Mucosa of stomach (tissue), 1 donor: ENCODE measurements around the gene GPR32.
A peak's percentile ranks its signal among the peaks of the same experiment; 100 is the strongest.
"Not testable (repeated sequence)": the region's sequence is repeated elsewhere in the genome, so short reads cannot be mapped to it uniquely, and the experiment has no call there.

Source experiments
- H3K27me3 ChIP-seq: one replicate; pipeline ENCODE4 v1.7.0; 2013; ENCODE audit warnings: mild to moderate bottlenecking, low read length; ENCODE audit not compliant: control insufficient read depth, insufficient read depth
- H3K36me3 ChIP-seq: one replicate; pipeline ENCODE4 v1.7.0; 2013; ENCODE audit warnings: low read length; ENCODE audit not compliant: control insufficient read depth, insufficient read depth
- H3K4me1 ChIP-seq: one replicate; pipeline ENCODE4 v1.7.0; 2013; ENCODE audit warnings: mild to moderate bottlenecking, low read length; ENCODE audit not compliant: control insufficient read depth, insufficient read depth
- H3K4me3 ChIP-seq: one replicate; pipeline ENCODE4 v1.7.0; 2013; ENCODE audit warnings: low read length
- H3K9ac ChIP-seq: one replicate; pipeline ENCODE4 v1.7.0; 2013; ENCODE audit warnings: mild to moderate bottlenecking, low read length, moderate library complexity
- H3K9me3 ChIP-seq: one replicate; pipeline ENCODE4 v1.7.0; 2013; ENCODE audit warnings: mild to moderate bottlenecking, low read length, moderate library complexity; ENCODE audit not compliant: control insufficient read depth
- donor health status: Pancreatic carcinoma.

The GPR32 gene

DNA sequence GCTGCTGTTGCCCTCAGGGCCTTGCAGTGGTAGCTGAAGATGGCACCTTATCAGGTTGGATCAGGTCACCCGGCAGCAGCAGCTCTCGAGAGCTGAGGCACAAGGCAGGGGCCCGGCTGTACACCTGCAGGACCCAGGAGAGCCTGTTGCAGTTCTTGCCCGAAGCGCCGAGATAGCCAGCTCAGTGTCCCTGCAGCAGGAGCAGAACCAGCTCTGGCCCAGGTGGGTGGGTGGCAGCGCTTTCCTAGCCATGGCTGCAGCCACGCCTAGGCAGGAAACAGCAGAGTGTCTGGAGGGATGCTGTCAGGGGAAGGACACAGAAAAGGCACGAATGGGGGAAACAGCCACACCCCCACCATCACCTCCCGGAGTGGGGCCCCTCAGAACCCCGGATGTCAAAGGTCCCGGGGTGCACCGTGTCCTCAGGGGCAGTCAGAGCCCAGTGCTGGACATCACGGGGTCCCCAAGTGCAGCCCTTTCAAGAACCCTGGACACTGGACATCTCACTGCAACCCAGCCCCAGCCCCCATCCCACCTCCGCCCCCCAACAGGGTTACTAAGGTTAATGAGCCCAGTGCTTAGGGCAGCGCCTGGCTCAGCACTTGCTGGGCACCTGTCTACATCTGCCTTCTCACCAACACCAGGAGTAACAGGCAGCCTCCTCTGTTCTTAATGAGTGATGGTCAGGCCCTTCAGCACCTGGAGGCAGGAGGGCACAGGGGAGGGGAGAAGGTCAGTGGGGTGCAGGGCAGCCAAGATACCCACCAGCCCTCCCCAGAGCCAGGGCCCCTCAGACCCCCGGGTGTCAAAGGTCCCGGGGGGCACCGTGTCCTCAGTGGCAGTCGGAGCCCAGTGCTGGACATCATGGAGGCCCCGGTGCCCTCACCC, 28.6 kb downstream of the GPR32 start:
- Histone ChIP-seq H3K4me1 (no peaks in the 10 kb centered on the region), H3K9ac (no peak overlapping the region), H3K9me3 (no peaks in the 10 kb centered on the region), H3K27me3 (no peaks in the 10 kb centered on the region), H3K36me3 (peaks cover 13% of the 10 kb centered on the region), H3K4me3 (no peak overlapping the region)

DNA sequence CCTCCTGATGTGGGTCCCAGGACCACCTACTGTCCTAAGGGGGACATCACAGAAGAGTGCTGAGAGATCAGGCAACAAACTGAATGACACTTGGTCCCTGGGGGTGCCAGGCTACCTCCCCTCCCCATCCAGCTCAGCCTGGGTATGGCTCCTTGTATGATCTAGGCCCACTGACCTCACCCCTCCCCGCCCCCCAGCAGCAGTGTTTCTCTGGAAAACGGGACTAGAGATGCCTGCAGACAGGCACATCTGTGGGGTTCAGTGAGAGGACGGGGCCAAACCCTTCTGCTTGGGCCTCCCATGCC, 29.2 kb downstream of the GPR32 start:
- no peaks in the 10 kb centered on the region for H3K9me3 ChIP-seq
- H3K4me1 ChIP-seq, result no peaks in the 10 kb centered on the region
- H3K9ac ChIP-seq, result no peak overlapping the region
- H3K4me3 ChIP-seq, result no peak overlapping the region
- H3K36me3 ChIP-seq, result peaks cover 13% of the 10 kb centered on the region
- no peaks in the 10 kb centered on the region for H3K27me3 ChIP-seq

DNA sequence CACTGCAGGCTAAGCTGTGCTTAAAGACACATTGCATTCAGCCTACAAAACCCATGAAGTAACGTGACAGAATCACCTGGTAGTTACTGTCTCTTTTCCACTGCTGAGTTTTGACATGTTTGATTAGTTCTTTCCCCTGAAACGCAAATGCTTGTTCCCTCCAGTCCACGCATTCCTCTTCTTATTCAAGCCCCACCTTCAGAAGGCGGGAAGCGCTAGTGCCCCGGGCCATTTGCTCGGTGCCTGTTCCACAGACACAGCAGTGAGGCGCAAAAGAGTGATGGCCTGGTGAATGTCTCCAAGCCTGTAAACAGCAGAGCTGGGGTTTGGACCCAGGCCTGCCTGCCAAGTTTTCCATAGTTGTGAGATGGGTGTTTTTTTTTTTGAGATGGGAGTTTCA, 30.8 kb downstream of the GPR32 start:
- H3K4me1 ChIP-seq, result peaks cover 5% of the 10 kb centered on the region

DNA sequence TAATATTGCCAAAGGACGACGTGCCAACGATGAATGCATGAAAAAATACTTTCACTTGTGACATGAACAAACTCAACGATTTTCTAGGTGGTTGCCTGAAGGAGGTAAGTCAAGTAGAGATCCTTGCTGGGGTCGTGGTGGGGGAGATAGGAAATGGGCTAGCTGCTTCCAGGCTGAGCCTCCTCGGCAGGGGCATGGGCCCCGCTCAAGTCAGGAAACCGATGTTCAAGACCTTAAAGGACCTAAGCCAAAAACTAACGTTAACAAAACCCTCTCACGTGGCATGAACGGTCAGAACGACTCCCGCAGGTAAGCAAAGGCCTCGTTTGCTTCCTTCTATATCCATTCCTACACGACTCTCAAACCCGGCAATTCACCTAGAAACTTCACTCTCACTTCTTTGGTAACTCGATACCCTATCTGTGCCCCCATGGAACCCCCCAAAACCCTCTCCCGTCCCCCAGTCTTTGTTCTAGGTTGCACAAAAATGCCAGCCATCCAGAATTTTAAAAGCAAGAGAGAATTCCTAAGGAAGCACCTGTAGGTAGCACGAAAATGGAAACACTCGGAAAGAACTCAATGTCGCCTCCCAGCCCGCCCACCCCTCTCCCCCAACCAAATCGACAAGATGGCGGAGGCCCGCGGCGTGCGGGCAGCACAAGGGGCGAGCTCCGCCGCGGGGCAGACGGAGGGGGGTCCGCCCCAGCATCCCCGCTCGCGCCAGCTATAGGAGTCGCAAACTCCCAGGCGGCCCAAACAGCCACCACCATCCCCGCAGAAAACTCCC, 33.6 kb downstream of the GPR32 start:
- H3K4me3 ChIP-seq, result peak overlapping the region; percentile 61
- no peaks in the 10 kb centered on the region for H3K27me3 ChIP-seq
- no peaks in the 10 kb centered on the region for H3K36me3 ChIP-seq
- H3K9ac ChIP-seq, result peak overlapping the region; percentile 91
- no peaks in the 10 kb centered on the region for H3K9me3 ChIP-seq
- H3K4me1 ChIP-seq, result peaks cover 5% of the 10 kb centered on the region

More for the DNA sequence above, 30.8 kb downstream of the GPR32 start:
- no peaks in the 10 kb centered on the region for H3K9me3 ChIP-seq
- H3K9ac ChIP-seq, result no peak overlapping the region
- H3K4me3 ChIP-seq, result no peak overlapping the region
- peaks cover 13% of the 10 kb centered on the region for H3K36me3 ChIP-seq
- no peaks in the 10 kb centered on the region for H3K27me3 ChIP-seq

DNA sequence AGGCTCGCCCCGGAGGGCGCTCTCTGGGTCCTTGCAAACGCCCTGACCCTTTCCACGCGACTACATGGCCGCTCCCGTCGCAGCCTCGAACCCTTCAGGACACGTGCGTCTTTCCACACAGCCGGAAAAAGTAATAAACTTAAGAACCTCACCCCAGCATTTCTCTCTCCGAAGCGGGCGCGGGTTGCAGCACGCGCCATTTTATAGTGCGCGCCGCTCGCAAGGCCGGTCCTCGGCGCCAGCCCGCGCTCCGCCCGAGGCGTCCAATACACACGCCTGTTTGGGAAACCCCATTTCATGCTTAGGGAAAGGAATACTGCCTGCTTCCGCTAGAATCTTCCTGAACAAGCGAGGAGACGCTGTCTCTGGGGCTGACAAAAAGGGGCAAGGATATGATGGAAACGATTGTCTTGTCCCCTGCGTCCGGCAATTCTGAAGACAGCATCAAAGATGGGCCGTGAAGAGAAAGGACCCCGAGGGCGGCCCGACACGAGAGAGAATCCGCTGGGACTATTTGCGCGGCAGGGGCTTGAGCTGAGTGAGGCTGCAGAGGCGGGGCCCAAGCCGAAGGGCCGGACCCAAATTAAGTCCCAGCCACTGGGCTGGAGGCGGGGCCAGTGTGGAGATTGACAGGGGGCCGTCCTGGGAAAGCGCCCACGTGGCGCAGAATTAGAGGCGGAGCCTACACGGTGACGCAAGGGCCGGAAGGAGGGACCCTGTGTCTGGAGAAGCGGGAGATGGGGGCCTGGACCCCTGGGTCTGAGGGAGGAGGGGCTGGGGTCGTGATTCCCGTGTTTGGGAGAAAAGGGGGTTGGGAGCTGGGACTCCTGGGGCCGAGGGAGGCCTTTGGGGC, 34.4 kb downstream of the GPR32 start:
- Histone ChIP-seq H3K4me3 (peak overlapping the region; percentile 61), H3K27me3 (no peaks in the 10 kb centered on the region), H3K36me3 (no peaks in the 10 kb centered on the region), H3K4me1 (peaks cover 5% of the 10 kb centered on the region), H3K9me3 (no peaks in the 10 kb centered on the region), H3K9ac (peak overlapping the region; percentile 91)

DNA sequence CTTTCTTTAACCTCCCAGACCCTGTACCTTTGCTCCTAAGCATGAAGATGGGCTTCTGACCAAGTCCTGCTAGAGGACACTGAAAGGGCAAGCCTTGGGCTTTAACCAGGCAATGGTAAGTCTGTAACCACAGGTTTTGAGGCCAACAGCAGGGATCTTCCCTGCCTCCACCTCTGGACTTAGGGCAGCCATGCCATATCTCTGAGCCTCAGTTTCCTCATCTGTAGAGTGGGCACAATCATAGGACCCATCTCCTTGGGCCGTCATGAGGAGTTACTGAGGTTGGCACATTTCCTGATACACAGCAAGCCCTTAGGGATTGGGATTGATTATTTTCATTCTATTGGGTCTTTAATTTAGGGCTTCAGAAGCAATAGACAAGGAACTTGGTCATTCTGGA, 38.6 kb downstream of the GPR32 start:
- H3K4me3 ChIP-seq, result no peak overlapping the region
- no peaks in the 10 kb centered on the region for H3K36me3 ChIP-seq
- H3K27me3 ChIP-seq, result no peaks in the 10 kb centered on the region
- H3K4me1 ChIP-seq, result peaks cover 5% of the 10 kb centered on the region
- no peak overlapping the region for H3K9ac ChIP-seq
- no peaks in the 10 kb centered on the region for H3K9me3 ChIP-seq

DNA sequence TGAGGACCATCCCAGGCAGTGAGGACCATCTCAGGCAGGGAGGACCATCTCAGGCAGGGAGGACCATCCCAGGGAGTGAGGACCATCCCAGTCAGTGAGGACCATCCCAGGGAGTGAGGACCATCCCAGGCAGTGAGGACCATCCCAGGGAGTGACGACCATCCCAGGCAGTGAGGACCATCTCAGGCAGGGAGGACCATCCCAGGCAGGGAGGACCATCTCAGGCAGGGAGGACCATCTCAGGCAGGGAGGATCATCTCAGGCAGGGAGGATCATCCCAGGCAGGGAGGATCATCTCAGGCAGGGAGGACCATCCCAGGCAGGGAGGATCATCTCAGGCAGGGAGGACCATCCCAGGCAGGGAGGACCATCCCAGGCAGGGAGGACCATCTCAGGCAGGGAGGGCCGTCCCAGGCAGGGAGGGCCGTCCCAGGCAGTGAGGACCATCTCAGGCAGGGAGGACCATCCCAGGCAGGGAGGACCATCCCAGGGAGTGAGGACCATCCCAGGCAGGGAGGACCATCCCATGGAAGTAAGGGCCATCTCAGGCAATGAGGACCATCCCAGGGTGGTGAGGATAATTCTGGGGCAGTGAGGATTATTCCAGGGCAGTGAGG, 41.5 kb downstream of the GPR32 start:
- H3K36me3 ChIP-seq, H3K9ac ChIP-seq, H3K4me1 ChIP-seq, H3K27me3 ChIP-seq, H3K4me3 ChIP-seq, H3K9me3 ChIP-seq: not testable (repeated sequence)

DNA sequence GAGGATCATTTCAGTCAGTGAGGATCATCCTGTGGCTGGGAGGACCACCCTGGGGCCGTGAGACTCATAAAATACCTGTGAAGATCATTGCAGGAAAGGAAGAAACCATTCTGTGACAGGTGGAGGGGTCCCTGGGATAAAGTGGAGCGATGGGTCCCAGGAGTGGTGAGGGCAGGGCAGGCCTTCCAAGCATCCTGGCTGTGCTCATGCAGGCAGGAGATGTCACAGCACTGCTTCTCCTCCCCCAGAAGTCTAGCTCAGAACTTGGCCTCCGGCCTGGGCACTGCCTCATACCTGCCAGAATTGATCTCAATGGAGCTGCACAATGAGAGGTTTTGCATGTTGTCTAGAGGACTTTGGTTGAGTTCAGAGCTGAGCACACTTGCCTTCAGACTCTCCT, 42.2 kb downstream of the GPR32 start:
- Histone ChIP-seq H3K4me1 (no peaks in the 10 kb centered on the region), H3K9me3 (no peaks in the 10 kb centered on the region), H3K4me3 (no peak overlapping the region), H3K36me3 (no peaks in the 10 kb centered on the region), H3K27me3 (no peaks in the 10 kb centered on the region), H3K9ac (no peak overlapping the region)

DNA sequence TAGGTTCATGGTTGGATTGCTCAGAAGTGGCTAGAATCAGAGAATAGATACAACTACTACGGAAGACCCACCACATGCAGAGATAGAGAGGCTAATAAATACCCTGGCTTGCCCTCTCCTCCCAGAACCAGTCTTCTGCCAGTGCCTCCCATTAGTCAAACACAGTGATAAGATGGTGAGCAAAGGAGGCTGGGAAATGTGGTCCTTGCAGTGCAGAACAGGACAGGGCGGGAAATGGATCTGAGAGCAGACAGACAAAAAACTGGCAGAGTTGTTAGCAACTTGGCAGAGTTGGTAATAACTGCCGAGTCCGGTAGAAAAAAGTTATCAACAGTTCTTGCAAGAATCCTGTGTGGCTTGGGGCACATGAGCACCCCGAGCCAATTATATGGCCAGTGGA, 44.6 kb downstream of the GPR32 start:
- Histone ChIP-seq H3K27me3 (peaks cover 15% of the 10 kb centered on the region), H3K36me3 (no peaks in the 10 kb centered on the region), H3K9ac (no peak overlapping the region), H3K4me3 (no peak overlapping the region), H3K4me1 (peaks cover 10% of the 10 kb centered on the region), H3K9me3 (no peaks in the 10 kb centered on the region)

DNA sequence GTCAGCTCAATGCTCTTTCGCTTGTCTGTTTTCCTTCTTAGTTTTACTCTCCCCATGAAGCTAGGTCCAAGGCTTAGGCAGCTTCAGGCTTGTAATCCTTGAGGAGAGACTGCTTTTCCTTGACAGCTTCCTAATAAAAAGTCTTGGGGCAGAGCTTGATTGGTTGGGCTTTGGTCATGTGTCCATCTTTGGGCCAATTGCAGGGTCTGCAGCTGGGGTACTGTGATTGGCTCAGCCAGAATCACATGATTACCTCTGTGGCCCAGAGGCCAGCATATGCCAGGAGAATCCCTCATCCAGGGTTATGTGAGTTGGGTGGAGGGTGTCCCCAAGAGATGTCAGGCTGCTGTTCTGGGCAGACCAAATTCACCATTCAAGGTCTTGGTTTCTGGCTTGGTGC, 45.2 kb downstream of the GPR32 start:
- Histone ChIP-seq H3K9ac (no peak overlapping the region), H3K36me3 (no peaks in the 10 kb centered on the region), H3K27me3 (peaks cover 21% of the 10 kb centered on the region)

DNA sequence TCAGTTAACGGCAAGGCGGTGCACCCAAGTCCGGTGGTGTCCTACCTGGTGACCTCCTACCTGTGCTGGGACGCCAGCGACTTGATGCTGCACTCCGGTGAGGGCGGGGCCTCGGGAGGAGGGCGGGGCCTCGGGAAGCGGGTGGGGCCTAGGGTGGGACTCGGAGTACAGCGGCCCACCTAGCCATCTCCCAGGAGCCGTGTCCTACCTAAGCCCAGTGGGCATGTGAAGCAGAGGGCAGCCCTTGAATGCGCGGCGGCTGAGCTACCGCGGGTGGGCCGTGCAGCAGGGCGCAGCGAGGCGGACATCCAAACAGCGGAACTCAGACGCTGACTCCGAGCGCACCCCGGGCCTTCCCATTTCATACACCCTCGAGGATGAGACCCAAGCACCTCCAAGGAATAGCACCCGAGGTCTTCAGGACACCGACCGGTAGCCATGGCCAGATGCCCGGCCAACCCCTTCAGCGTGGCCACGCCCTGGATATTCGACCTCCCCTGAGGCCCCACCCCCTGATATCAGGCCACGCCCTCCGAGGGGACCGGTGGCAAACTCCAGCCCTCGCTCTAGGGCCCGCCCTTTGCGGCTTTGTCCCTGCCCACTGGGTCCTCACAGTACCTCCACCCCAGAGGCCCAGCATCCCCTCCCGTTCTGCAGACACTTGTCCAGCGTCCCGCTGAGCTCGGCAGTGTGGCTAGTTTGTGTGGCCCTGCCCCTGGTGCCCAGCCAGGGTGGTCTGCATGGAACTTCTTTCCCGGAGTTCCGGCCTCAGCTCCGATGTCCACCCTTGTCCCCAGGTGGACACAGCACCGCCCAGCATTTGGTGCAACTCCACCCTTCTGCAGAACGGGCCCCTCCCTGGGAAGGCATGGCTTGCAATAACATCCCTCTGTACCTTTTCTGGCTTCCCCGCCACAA, 47.9 kb downstream of the GPR32 start:
- Histone ChIP-seq H3K9me3 (no peaks in the 10 kb centered on the region), H3K27me3 (peaks cover 43% of the 10 kb centered on the region), H3K9ac (no peak overlapping the region), H3K4me1 (peaks cover 38% of the 10 kb centered on the region), H3K4me3 (no peak overlapping the region), H3K36me3 (no peaks in the 10 kb centered on the region)

More for the DNA sequence above, 45.2 kb downstream of the GPR32 start:
- Histone ChIP-seq H3K4me3 (no peak overlapping the region), H3K9me3 (no peaks in the 10 kb centered on the region), H3K4me1 (peaks cover 15% of the 10 kb centered on the region)
